Mononuclear cell (primary cell): ENCODE measurements around the gene KANK3. TPM values are rescaled to one million over a fixed set of nuclear protein-coding genes. Genes with fewer than 3 reads are reported as not detected.
"Not testable (repeated sequence)": the region's sequence is repeated elsewhere in the genome, so short reads cannot be mapped to it uniquely, and the experiment has no call there.

Source experiments
- H3K27me3 ChIP-seq: 2 replicates; pipeline ENCODE4 v1.6.0; 2011; ENCODE audit warnings: low read length, control low read depth; ENCODE audit not compliant: insufficient read depth
- H3K4me1 ChIP-seq: 2 replicates; pipeline ENCODE4 v1.5.1; 2011; ENCODE audit warnings: mild to moderate bottlenecking, low read length, control low read depth; ENCODE audit not compliant: insufficient read depth
- H3K4me3 ChIP-seq: 2 replicates; pipeline ENCODE4 v1.5.1; 2011; ENCODE audit warnings: mild to moderate bottlenecking, low read length, moderate library complexity
- H3K9me3 ChIP-seq: 2 replicates; pipeline ENCODE4 v1.5.1; 2011; ENCODE audit warnings: low read depth, mild to moderate bottlenecking, control low read depth, low read length
- total RNA-seq: library from RNA; depleted of rRNA; stranded (reverse); fragments of >200 nt; gene quantifications from one replicate; pipeline ENCODE4 v1.2.3, GENCODE V29; 2012

The KANK3 gene
- total RNA-seq, 1 donor, result 0.42 TPM

- no peaks in the 10 kb centered on the region for H3K27me3 ChIP-seq
- no peak overlapping the region for H3K4me3 ChIP-seq
- no peaks in the 10 kb centered on the region for H3K9me3 ChIP-seq
- peaks cover 28% of the 10 kb centered on the region for H3K4me1 ChIP-seq
These were observed 38.0 kb downstream of the KANK3 start for GRCh38 chr19:8304841-8305621.

- H3K4me3 ChIP-seq, result no peak overlapping the region
- no peaks in the 10 kb centered on the region for H3K27me3 ChIP-seq
- no peaks in the 10 kb centered on the region for H3K9me3 ChIP-seq
- H3K4me1 ChIP-seq, result peaks cover 13% of the 10 kb centered on the region
These were observed 40.3 kb downstream of the KANK3 start for GRCh38 chr19:8302734-8303133.

GRCh38 chr19:8302357-8302691 lies 40.7 kb downstream of the KANK3 start:
- no peaks in the 10 kb centered on the region for H3K9me3 ChIP-seq
- no peaks in the 10 kb centered on the region for H3K27me3 ChIP-seq
- peaks cover 9% of the 10 kb centered on the region for H3K4me1 ChIP-seq
- H3K4me3 ChIP-seq, result no peak overlapping the region

GRCh38 chr19:8291337-8291736 lies 51.7 kb downstream of the KANK3 start:
- H3K4me3 ChIP-seq, H3K27me3 ChIP-seq, H3K4me1 ChIP-seq, H3K9me3 ChIP-seq: not testable (repeated sequence)

GRCh38 chr19:8276508-8276907 lies 66.6 kb downstream of the KANK3 start:
- not testable (repeated sequence) for H3K9me3 ChIP-seq, H3K4me3 ChIP-seq, H3K27me3 ChIP-seq, H3K4me1 ChIP-seq

Other genes with a start within 250 kb of the KANK3 start
- not detected for gene FBN3, start 193.7 kb downstream of the KANK3 start, total RNA-seq
- 13.1 TPM for gene CERS4, start 133.9 kb downstream of the KANK3 start, total RNA-seq
- gene CD320, start 34.9 kb downstream of the KANK3 start, total RNA-seq, result 14.6 TPM
- 15.3 TPM for gene NDUFA7, start 21.9 kb downstream of the KANK3 start, total RNA-seq
- gene RPS28, start 21.8 kb downstream of the KANK3 start, total RNA-seq, result 352 TPM
- gene ANGPTL4, start 20.9 kb upstream of the KANK3 start, total RNA-seq, result not detected
- 24.3 TPM for gene RAB11B, start 47.1 kb upstream of the KANK3 start, total RNA-seq
- gene MARCHF2, start 70.0 kb upstream of the KANK3 start, total RNA-seq, result 119 TPM
- gene HNRNPM, start 101.7 kb upstream of the KANK3 start, total RNA-seq, result 104 TPM
- gene PRAM1, start 159.4 kb upstream of the KANK3 start, total RNA-seq, result 5.7 TPM
- gene ZNF414, start 170.9 kb upstream of the KANK3 start, total RNA-seq, result 5.6 TPM
- 145 TPM for gene MYO1F, start 234.2 kb upstream of the KANK3 start, total RNA-seq